HCT116 (cell line): Measurements from ENCODE around the gene USF2. TPM values are rescaled to one million over a fixed set of nuclear protein-coding genes. Genes with fewer than 3 reads are reported as not detected.

ENCODE experiments used
- ATAC-seq: fragments of 200-7000 bp; cut with Tn5 transposase; 2 replicates; pipeline ENCODE4 v1.9.1; 2020; ENCODE audit warnings: mild to moderate bottlenecking, moderate library complexity
- BruUV-seq: library from RNA; stranded (reverse); fragments of 400-500 nt; replicated peaks from 2 replicates; lab custom pipeline; 2021; lab: Mats Ljungman, UMichigan
- CTCF ChIA-PET: fragments of 300-600 bp; sonication (Branson Sonifier 250); formaldehyde crosslinking; loops from one replicate; lab custom pipeline; 2021; ENCODE audit warnings: antibody characterized with exemption; lab: Charles Lee
- POLR2A ChIA-PET: fragments of 300-600, 350-600 bp; sonication (Branson Sonifier 250); formaldehyde crosslinking; loops from one replicate; lab custom pipeline; 2021; ENCODE audit warnings: antibody characterized with exemption; lab: Charles Lee
- RAD21 ChIA-PET, 2 experiments: fragments of 300-600 bp; sonication (Branson Sonifier 250); formaldehyde crosslinking; loops; one replicate each; lab custom pipeline; 2023; ENCODE audit warnings: low total read pairs in 2 of 2; ENCODE audit not compliant: uncharacterized antibody in 2 of 2, unreplicated experiment in 2 of 2, low non-redundant PET in 1 of 2; lab: Charles Lee
- DNase-seq: peaks from one replicate; pipeline ENCODE4 v3.0.0-alpha.2; 2010; ENCODE audit warnings: low read depth, low spot score
- H2AFZ ChIP-seq: fragments of 200-600 bp; shearing (Covaris generic), sonication (generic); 2 replicates; pipeline ENCODE4 v1.6.1; 2017; ENCODE audit warnings: low read depth, mixed run types, mixed read lengths, antibody characterized with exemption, low read length; ENCODE audit not compliant: poor library complexity, severe bottlenecking
- H3K27ac ChIP-seq: 2 replicates; pipeline ENCODE4 v1.5.1; 2012; ENCODE audit warnings: low read depth, low read length
- H3K27me3 ChIP-seq: fragments of 200-600 bp; sonication (generic); 2 replicates; pipeline ENCODE4 v1.6.1; 2016; ENCODE audit warnings: mixed run types, low read length, mixed read lengths; ENCODE audit not compliant: insufficient read depth
- H3K36me3 ChIP-seq, 2 experiments: fragments of 200-500 bp in 1 of 2; fragments of 200-600 bp in 1 of 2; sonication (Bioruptor generic) in 1 of 2; sonication (generic) in 1 of 2; 2 replicates each; pipeline versions ENCODE4 v1.5.1 to v1.6.1; 2014 to 2016; ENCODE audit warnings: low read length in 2 of 2, inconsistent platforms in 1 of 2, mixed read lengths in 1 of 2, mixed run types in 1 of 2; ENCODE audit not compliant: insufficient read depth in 2 of 2, control insufficient read depth in 1 of 2
- H3K4me1 ChIP-seq, 2 experiments: fragments of 200-600 bp in 1 of 2; sonication (generic) in 1 of 2; 2 replicates each; pipeline versions ENCODE4 v1.5.1 to v1.6.1; 2012 to 2017; ENCODE audit warnings: low read length in 2 of 2, inconsistent platforms in 1 of 2, mild to moderate bottlenecking in 1 of 2, mixed read lengths in 1 of 2, mixed run types in 1 of 2, moderate library complexity in 1 of 2; ENCODE audit not compliant: insufficient read depth in 2 of 2, control insufficient read depth in 1 of 2
- H3K4me2 ChIP-seq: fragments of 200-600 bp; sonication (generic); 2 replicates; pipeline ENCODE4 v1.6.1; 2017; ENCODE audit warnings: mixed run types, low read length, mixed read lengths
- H3K4me3 ChIP-seq, 2 experiments: fragments of 200-600 bp in 1 of 2; sonication (generic) in 1 of 2; replicated peaks in 1 of 2; 2 replicates each; pipeline ENCODE4 v1.5.1; 2011 to 2016; ENCODE audit warnings: low read length in 2 of 2, control low read depth in 1 of 2, low read depth in 1 of 2, mild to moderate bottlenecking in 1 of 2, mixed read lengths in 1 of 2, mixed run types in 1 of 2
- H3K79me2 ChIP-seq: fragments of 200-600 bp; sonication (generic); 2 replicates; pipeline ENCODE4 v1.6.1; 2017; ENCODE audit warnings: mild to moderate bottlenecking, mixed run types, low read length, moderate library complexity, mixed read lengths; ENCODE audit not compliant: insufficient read depth
- H3K9ac ChIP-seq: fragments of 200-600 bp; sonication (generic); 2 replicates; pipeline ENCODE4 v1.6.1; 2016; ENCODE audit warnings: low read length, mixed read lengths
- H3K9me2 ChIP-seq: fragments of 200-600 bp; sonication (generic), shearing (Covaris generic); 2 replicates; pipeline ENCODE4 v1.6.1; 2017; ENCODE audit warnings: mixed run types, mild to moderate bottlenecking, moderate library complexity; ENCODE audit not compliant: insufficient read depth
- H3K9me3 ChIP-seq, 2 experiments: fragments of 200-500 bp in 1 of 2; fragments of 200-600 bp in 1 of 2; sonication (Bioruptor generic) in 1 of 2; sonication (generic) in 1 of 2; 2 replicates each; pipeline ENCODE4 v1.6.1; 2014 to 2017; ENCODE audit warnings: low read length in 2 of 2, mixed read lengths in 2 of 2, inconsistent platforms in 1 of 2, low read depth in 1 of 2, mild to moderate bottlenecking in 1 of 2, mixed run types in 1 of 2, moderate library complexity in 1 of 2; ENCODE audit not compliant: control insufficient read depth in 1 of 2, insufficient read depth in 1 of 2
- H4K20me1 ChIP-seq: fragments of 200-600 bp; sonication (generic), shearing (Covaris generic); 2 replicates; pipeline ENCODE4 v1.6.1; 2017; ENCODE audit warnings: mixed run types, mild to moderate bottlenecking, moderate library complexity; ENCODE audit not compliant: insufficient read depth
- CEBPB ChIP-seq: IDR thresholded peaks from 2 replicates; pipeline ENCODE4 v1.6.1; 2012; ENCODE audit warnings: low read depth
- EGR1 ChIP-seq: IDR thresholded peaks from 2 replicates; pipeline ENCODE4 v1.6.1; 2012; ENCODE audit warnings: low read depth
- POLR2A ChIP-seq: IDR thresholded peaks from 2 replicates; pipeline ENCODE4 v1.7.0; 2011; ENCODE audit warnings: borderline replicate concordance; ENCODE audit not compliant: insufficient read depth, insufficient read length; ENCODE audit errors: extremely low read depth
- SIN3A ChIP-seq: IDR thresholded peaks from 2 replicates; pipeline ENCODE4 v1.6.1; 2012; ENCODE audit warnings: low read depth
- intact Hi-C: fragments of 100-400 bp; cut with micrococcal nuclease; formaldehyde crosslinking; loops from 2 replicates; pipeline ENCODE4 v1.10.0; 2022
- total RNA-seq: library from RNA; stranded (reverse); gene quantifications from one replicate; pipeline ENCODE4 v1.2.1, GENCODE V29; 2021; ENCODE audit not compliant: unreplicated experiment
- TF ChIP-seq, protein P1 (sequence below): IDR thresholded peaks from 2 replicates; pipeline ENCODE4 v1.6.1; 2011; ENCODE audit warnings: mild to moderate bottlenecking, low read length, moderate library complexity; ENCODE audit not compliant: insufficient replicate concordance; ENCODE audit errors: extremely low read depth
- TF ChIP-seq, protein P2 (sequence below), 3 experiments: fragments of 200-600 bp in 1 of 3; sonication (generic) in 1 of 3; IDR thresholded peaks in 2 of 3; conservative IDR thresholded peaks in 1 of 3; 2 replicates each; pipeline ENCODE4 v1.5.1; 2012 to 2017; ENCODE audit warnings: low read depth in 2 of 3, low read length in 2 of 3, antibody characterized with exemption in 1 of 3, borderline replicate concordance in 1 of 3, control low read depth in 1 of 3, mild to moderate bottlenecking in 1 of 3, mixed read lengths in 1 of 3, mixed run types in 1 of 3, moderate library complexity in 1 of 3; ENCODE audit not compliant: insufficient read depth in 1 of 3
- TF ChIP-seq, protein P3 (sequence below): IDR thresholded peaks from 2 replicates; pipeline ENCODE4 v1.6.1; 2012

USF2 gene
- total RNA-seq, 1 experiment from 2014 or later, result 98.4 TPM

DNA sequence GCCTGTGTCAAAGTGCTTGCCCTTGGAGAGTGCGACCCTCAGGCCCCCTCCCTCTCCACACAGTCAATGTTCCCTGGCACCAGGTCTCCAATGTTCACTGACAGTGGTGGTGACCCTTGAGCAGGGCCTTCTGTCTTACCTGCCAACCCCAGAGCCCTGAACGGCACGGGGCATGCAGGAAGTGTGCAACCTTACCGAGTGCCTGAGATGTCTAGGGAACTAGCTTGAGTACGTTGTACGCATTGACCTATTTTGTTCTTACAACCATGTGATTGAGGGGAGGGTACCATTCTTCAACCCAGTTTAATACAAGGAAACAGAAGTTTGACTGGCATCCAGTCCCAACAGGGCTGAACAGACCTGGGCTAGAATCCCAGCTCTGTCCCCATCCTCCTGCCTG is 36.4 kb downstream of the USF2 start (continued):
- TF ChIP-seq, protein P1, sequence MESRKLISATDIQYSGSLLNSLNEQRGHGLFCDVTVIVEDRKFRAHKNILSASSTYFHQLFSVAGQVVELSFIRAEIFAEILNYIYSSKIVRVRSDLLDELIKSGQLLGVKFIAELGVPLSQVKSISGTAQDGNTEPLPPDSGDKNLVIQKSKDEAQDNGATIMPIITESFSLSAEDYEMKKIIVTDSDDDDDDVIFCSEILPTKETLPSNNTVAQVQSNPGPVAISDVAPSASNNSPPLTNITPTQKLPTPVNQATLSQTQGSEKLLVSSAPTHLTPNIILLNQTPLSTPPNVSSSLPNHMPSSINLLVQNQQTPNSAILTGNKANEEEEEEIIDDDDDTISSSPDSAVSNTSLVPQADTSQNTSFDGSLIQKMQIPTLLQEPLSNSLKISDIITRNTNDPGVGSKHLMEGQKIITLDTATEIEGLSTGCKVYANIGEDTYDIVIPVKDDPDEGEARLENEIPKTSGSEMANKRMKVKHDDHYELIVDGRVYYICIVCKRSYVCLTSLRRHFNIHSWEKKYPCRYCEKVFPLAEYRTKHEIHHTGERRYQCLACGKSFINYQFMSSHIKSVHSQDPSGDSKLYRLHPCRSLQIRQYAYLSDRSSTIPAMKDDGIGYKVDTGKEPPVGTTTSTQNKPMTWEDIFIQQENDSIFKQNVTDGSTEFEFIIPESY, result no peak
- TF ChIP-seq, protein P2, sequence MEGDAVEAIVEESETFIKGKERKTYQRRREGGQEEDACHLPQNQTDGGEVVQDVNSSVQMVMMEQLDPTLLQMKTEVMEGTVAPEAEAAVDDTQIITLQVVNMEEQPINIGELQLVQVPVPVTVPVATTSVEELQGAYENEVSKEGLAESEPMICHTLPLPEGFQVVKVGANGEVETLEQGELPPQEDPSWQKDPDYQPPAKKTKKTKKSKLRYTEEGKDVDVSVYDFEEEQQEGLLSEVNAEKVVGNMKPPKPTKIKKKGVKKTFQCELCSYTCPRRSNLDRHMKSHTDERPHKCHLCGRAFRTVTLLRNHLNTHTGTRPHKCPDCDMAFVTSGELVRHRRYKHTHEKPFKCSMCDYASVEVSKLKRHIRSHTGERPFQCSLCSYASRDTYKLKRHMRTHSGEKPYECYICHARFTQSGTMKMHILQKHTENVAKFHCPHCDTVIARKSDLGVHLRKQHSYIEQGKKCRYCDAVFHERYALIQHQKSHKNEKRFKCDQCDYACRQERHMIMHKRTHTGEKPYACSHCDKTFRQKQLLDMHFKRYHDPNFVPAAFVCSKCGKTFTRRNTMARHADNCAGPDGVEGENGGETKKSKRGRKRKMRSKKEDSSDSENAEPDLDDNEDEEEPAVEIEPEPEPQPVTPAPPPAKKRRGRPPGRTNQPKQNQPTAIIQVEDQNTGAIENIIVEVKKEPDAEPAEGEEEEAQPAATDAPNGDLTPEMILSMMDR (IDR thresholded peaks at IDR 0.05 in 2 of 3, conservative IDR thresholded peaks at IDR 0.05 in 1 of 3; ENCODE audit: borderline replicate concordance in 1 of 3, insufficient read depth in 1 of 3, low read depth in 2 of 3, low read length in 2 of 3), result no peak
- TF ChIP-seq CEBPB (no peak), EGR1 (no peak), SIN3A (no peak)
- TF ChIP-seq, protein P3, sequence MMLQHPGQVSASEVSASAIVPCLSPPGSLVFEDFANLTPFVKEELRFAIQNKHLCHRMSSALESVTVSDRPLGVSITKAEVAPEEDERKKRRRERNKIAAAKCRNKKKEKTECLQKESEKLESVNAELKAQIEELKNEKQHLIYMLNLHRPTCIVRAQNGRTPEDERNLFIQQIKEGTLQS, result no peak

DNA sequence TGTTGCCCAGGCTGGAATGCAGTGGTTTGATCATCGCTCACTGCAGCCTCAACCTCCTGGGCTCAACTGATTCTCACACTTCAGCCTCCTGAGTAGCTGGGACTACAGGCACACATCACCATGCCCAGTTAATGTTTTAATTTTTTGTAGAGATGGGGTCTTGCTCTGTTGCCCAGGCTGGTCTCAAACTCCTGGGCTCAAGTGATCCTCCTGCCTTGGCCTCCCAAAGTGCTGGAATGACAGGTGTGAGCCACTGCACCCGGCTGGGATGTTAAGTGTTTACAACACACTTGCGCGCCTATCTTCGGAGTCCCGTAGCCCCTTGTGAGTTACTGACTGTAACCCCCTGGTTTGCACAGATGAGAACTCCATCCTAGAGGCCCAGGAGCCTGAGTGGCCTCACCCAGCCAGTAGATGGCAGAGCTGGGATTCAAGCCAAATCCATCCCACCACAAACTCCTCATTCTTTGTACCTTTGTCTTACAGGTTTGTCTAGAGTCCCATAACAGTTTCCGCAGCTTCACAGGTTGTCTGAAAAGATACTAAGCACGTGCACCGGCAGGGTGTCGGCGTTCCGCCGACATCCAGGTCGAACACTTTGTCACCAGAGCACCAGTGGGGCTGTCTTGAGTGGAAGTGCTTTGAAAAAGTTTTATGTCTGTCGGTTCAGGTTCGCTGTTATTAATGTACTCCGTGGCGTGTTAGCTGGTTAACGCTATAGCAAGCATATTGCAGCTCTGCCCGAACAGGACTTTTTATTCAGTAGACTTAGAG is 37.9 kb downstream of the USF2 start:
- no peaks in the 10 kb centered on the region for H3K27me3 ChIP-seq
- H3K9me3 ChIP-seq, result no peaks in the 10 kb centered on the region
- no peaks in the 10 kb centered on the region for H4K20me1 ChIP-seq
- no peak overlapping the region for H2AFZ ChIP-seq
- H3K9me2 ChIP-seq, result no peaks in the 10 kb centered on the region
- intact Hi-C loops, result no loop called here
- CTCF ChIA-PET, result interaction anchor here (1.6 kb wide), 1 partner anchor 9 kb away, joined by 4 read pairs; no protein-coding TSS in a partner anchor
- RAD21 ChIA-PET, result no interaction called here
- ATAC-seq, result peak; percentile 80
- no peak overlapping the region for H3K4me3 ChIP-seq
- H3K27ac ChIP-seq, result no peak overlapping the region
- H3K9ac ChIP-seq, result no peak overlapping the region
- no peaks in the 10 kb centered on the region for H3K79me2 ChIP-seq
- POLR2A ChIA-PET, result interaction anchor here (0.8 kb wide), 1 partner anchor 12 kb away, joined by 3 read pairs; no protein-coding TSS in a partner anchor
- no peak for DNase-seq
- no peak overlapping the region for H3K4me2 ChIP-seq
- no peaks in the 10 kb centered on the region for H3K36me3 ChIP-seq
- no peak for TF ChIP-seq POLR2A
- TF ChIP-seq SIN3A, result no peak
- TF ChIP-seq, protein P2 (IDR thresholded peaks at IDR 0.05 in 2 of 3, conservative IDR thresholded peaks at IDR 0.05 in 1 of 3; ENCODE audit: borderline replicate concordance in 1 of 3, insufficient read depth in 1 of 3, low read depth in 2 of 3, low read length in 2 of 3), result peak; percentile 21 to 71 (median 49); a peak in 4 of 6 replicates
- H3K4me1 ChIP-seq, result peaks cover 0 to 20% of the 10 kb centered on the region in 2 experiments; a peak in 1 of 4 replicates
- BruUV-seq, result no TSS peak
